Liver (tissue), 9 donors: Measurements from ENCODE around the gene TMEM222. TPM values are rescaled to one million over a fixed set of nuclear protein-coding genes. Genes with fewer than 3 reads are reported as not detected.
A peak's percentile ranks its signal among the peaks of the same experiment; 100 is the strongest.

Source experiments
- DNase-seq: peaks from one replicate; pipeline ENCODE4 v3.0.0-alpha.2; 2017; ENCODE audit warnings: low spot score
- H3K27ac ChIP-seq, 2 donors: one replicate each; pipeline ENCODE4 v1.7.0; 2013; ENCODE audit warnings: inconsistent platforms in 2 of 2, low read length in 2 of 2, control low read depth in 1 of 2, low read depth in 1 of 2, mild to moderate bottlenecking in 1 of 2
- H3K27me3 ChIP-seq, 4 donors: one replicate each; pipeline versions ENCODE4 v1.6.1 to v1.7.0; 2013; ENCODE audit warnings: low read length in 3 of 4, inconsistent platforms in 1 of 4, mild to moderate bottlenecking in 1 of 4, moderate library complexity in 1 of 4; ENCODE audit not compliant: control insufficient read depth in 4 of 4, insufficient read depth in 4 of 4
- H3K36me3 ChIP-seq, 4 donors: one replicate each; pipeline versions ENCODE4 v1.6.1 to v1.7.0; 2013; ENCODE audit warnings: low read length in 3 of 4, mild to moderate bottlenecking in 3 of 4, low read depth in 1 of 4, moderate library complexity in 1 of 4; ENCODE audit not compliant: control insufficient read depth in 4 of 4, insufficient read depth in 3 of 4
- H3K4me1 ChIP-seq, 4 donors: one replicate each; pipeline versions ENCODE4 v1.6.1 to v1.7.0; 2013; ENCODE audit warnings: low read length in 3 of 4, mild to moderate bottlenecking in 3 of 4, moderate library complexity in 1 of 4; ENCODE audit not compliant: control insufficient read depth in 4 of 4, insufficient read depth in 4 of 4
- H3K4me3 ChIP-seq, 3 donors: one replicate each; pipeline versions ENCODE4 v1.6.1 to v1.7.0; 2013; ENCODE audit warnings: low read length in 3 of 3, control low read depth in 1 of 3, low read depth in 1 of 3, mild to moderate bottlenecking in 1 of 3
- H3K9ac ChIP-seq, 2 donors: one replicate each; pipeline ENCODE4 v1.7.0; 2013; ENCODE audit warnings: low read length in 2 of 2, mild to moderate bottlenecking in 2 of 2, moderate library complexity in 2 of 2, control low read depth in 1 of 2, low read depth in 1 of 2
- H3K9me3 ChIP-seq, 4 donors: one replicate each; pipeline versions ENCODE4 v1.6.1 to v1.7.0; 2013; ENCODE audit warnings: low read length in 3 of 4; ENCODE audit not compliant: control insufficient read depth in 4 of 4
- ATF3 ChIP-seq: IDR thresholded peaks from 2 replicates; pipeline ENCODE4 v1.6.1; 2016; ENCODE audit warnings: antibody characterized with exemption
- CTCF ChIP-seq: fragments of 150-350 bp; IDR thresholded peaks from 2 replicates; pipeline ENCODE4 v1.5.1; 2017; ENCODE audit warnings: improper control_type of control experiment, low read depth, low read length; ENCODE audit not compliant: missing input control
- EGR1 ChIP-seq, 2 donors: IDR thresholded peaks; 2 replicates each; pipeline ENCODE4 v1.6.1; 2016 to 2018; ENCODE audit warnings: antibody characterized with exemption in 2 of 2, low read depth in 2 of 2
- FOXA1 ChIP-seq: IDR thresholded peaks from 2 replicates; pipeline ENCODE4 v1.6.1; 2016; ENCODE audit warnings: antibody characterized with exemption
- FOXA2 ChIP-seq: IDR thresholded peaks from 2 replicates; pipeline ENCODE4 v1.6.1; 2016; ENCODE audit warnings: antibody characterized with exemption
- GABPA ChIP-seq, 2 donors: IDR thresholded peaks in 1 of 2; conservative IDR thresholded peaks in 1 of 2; 2 replicates each; pipeline ENCODE4 v1.6.1; 2016; ENCODE audit warnings: antibody characterized with exemption in 2 of 2, mild to moderate bottlenecking in 1 of 2, moderate library complexity in 1 of 2
- HNF4A ChIP-seq, 2 donors: conservative IDR thresholded peaks; 2 replicates each; pipeline ENCODE4 v1.6.1; 2016; ENCODE audit warnings: antibody characterized with exemption in 2 of 2, mild to moderate bottlenecking in 2 of 2
- HNF4G ChIP-seq: IDR thresholded peaks from 2 replicates; pipeline ENCODE4 v1.6.1; 2016; ENCODE audit warnings: antibody characterized with exemption
- JUND ChIP-seq, 2 donors: IDR thresholded peaks; 2 replicates each; pipeline ENCODE4 v1.6.1; 2016; ENCODE audit warnings: antibody characterized with exemption in 2 of 2
- MAX ChIP-seq: IDR thresholded peaks from 2 replicates; pipeline ENCODE4 v1.6.1; 2016; ENCODE audit warnings: antibody characterized with exemption
- NR2F2 ChIP-seq: IDR thresholded peaks from 2 replicates; pipeline ENCODE4 v1.6.1; 2016; ENCODE audit warnings: antibody characterized with exemption
- RAD21 ChIP-seq, 2 donors: IDR thresholded peaks; 2 replicates each; pipeline ENCODE4 v1.6.1; 2016; ENCODE audit warnings: antibody characterized with exemption in 2 of 2, mild to moderate bottlenecking in 2 of 2
- REST ChIP-seq: IDR thresholded peaks from 2 replicates; pipeline ENCODE4 v1.6.1; 2016; ENCODE audit warnings: antibody characterized with exemption, mild to moderate bottlenecking
- RXRA ChIP-seq, 2 donors: IDR thresholded peaks; 2 replicates each; pipeline ENCODE4 v1.6.1; 2017 to 2018; ENCODE audit warnings: antibody characterized with exemption in 2 of 2, mild to moderate bottlenecking in 1 of 2
- SP1 ChIP-seq: IDR thresholded peaks from 2 replicates; pipeline ENCODE4 v1.6.1; 2018; ENCODE audit warnings: antibody characterized with exemption, mild to moderate bottlenecking
- TAF1 ChIP-seq: conservative IDR thresholded peaks from 2 replicates; pipeline ENCODE4 v1.6.1; 2016; ENCODE audit warnings: antibody characterized with exemption, mild to moderate bottlenecking
- YY1 ChIP-seq: IDR thresholded peaks from 2 replicates; pipeline ENCODE4 v1.6.1; 2016; ENCODE audit warnings: antibody characterized with exemption, mild to moderate bottlenecking
- ZBTB33 ChIP-seq: IDR thresholded peaks from 2 replicates; pipeline ENCODE4 v1.6.1; 2016; ENCODE audit warnings: antibody characterized with exemption
- WGBS: extraction: QIAGEN DNeasy Blood & Tissue Kit; methylation state at CpG from one replicate; pipeline ENCODE4 v1.1.7; 2013; 5-methylcytosine and 5-hydroxymethylcytosine counted together
- polyA plus RNA-seq, 2 donors: library from polyadenylated mRNA; stranded (reverse) in 1 of 2; unstranded in 1 of 2; fragments of 200-250 nt in 1 of 2; fragments of >200 nt in 1 of 2; fragmentation: Nextera tagmentation in 1 of 2; extraction: Ambion mirVana in 1 of 2; gene quantifications; one replicate each; pipeline versions ENCODE4 v1.2.1 to v1.2.3, GENCODE V29; 2013 to 2015
- total RNA-seq, 2 donors: library from RNA; depleted of rRNA; stranded (reverse); fragments of >200 nt; gene quantifications; one replicate each; pipeline ENCODE4 v1.2.3, GENCODE V29; 2014
- donor health status: healthy.
- donor health status: healthy.
- donor health status: healthy.
- donor health status: healthy.
- donor health status: healthy.

The TMEM222 gene
- total and polyA plus RNA-seq, 4 donors: 14.7 to 32.9 (median 21.8) TPM

- DNase-seq: no peak
- Histone ChIP-seq H3K27me3 (no peaks in the 10 kb centered on the region), H3K4me1 (peaks cover 0 to 6% (median 0%) of the 10 kb centered on the region in 4 donors), H3K36me3 (no peaks in the 10 kb centered on the region), H3K9me3 (no peaks in the 10 kb centered on the region), H3K27ac (peak overlapping the region; percentile 31 to 54), H3K9ac (peak overlapping the region in 1 of 2 donors; percentile 9), H3K4me3 (peak overlapping the region in 2 of 3 donors; percentile 11 to 23)
- TF ChIP-seq YY1: no peak
- no peak for TF ChIP-seq NR2F2
- TF ChIP-seq HNF4A (conservative IDR thresholded peaks at IDR 0.05): no peak
- TF ChIP-seq ZBTB33: no peak
- no peak for TF ChIP-seq FOXA1
- TF ChIP-seq EGR1 (IDR thresholded peaks at IDR 0.05; ENCODE audit: low read depth in 2 of 2): no peak
- TF ChIP-seq GABPA (IDR thresholded peaks at IDR 0.05 in 1 of 2, conservative IDR thresholded peaks at IDR 0.05 in 1 of 2): no peak
- no peak for TF ChIP-seq TAF1
- TF ChIP-seq SP1: no peak
- TF ChIP-seq HNF4G: no peak
- no peak for TF ChIP-seq MAX
- no peak for TF ChIP-seq ATF3
- TF ChIP-seq REST: no peak
- TF ChIP-seq JUND (IDR thresholded peaks at IDR 0.05): no peak
- TF ChIP-seq CTCF: no peak
- TF ChIP-seq RXRA (IDR thresholded peaks at IDR 0.05): no peak
- no peak for TF ChIP-seq FOXA2
- TF ChIP-seq RAD21 (IDR thresholded peaks at IDR 0.05): no peak
- 84% methylated on average over 11 of the region's 11 CpGs for WGBS
Measured at GRCh38 chr1:27372808-27373690, 51.1 kb downstream of the TMEM222 start.
